Tibial artery (tissue), 4 donors: Measurements from ENCODE around the gene ELAC1.
"Not testable (repeated sequence)": the region's sequence is repeated elsewhere in the genome, so short reads cannot be mapped to it uniquely, and the experiment has no call there.

ENCODE experiments used
- DNase-seq, 2 donors: peaks; one replicate each; pipeline ENCODE4 v3.0.0-alpha.2; 2019
- H3K27ac ChIP-seq, 2 donors: fragments of 200-600 bp; sonication (generic) in 1 of 2; 1 replicate in 1 of 2; 2 replicates in 1 of 2; pipeline ENCODE4 v1.5.1; 2018 to 2019; ENCODE audit warnings: mild to moderate bottlenecking in 1 of 2
- H3K27me3 ChIP-seq, 2 donors: fragments of 200-600 bp; sonication (generic) in 1 of 2; one replicate each; pipeline versions ENCODE4 v1.5.1 to v1.6.0; 2016 to 2019
- H3K36me3 ChIP-seq, 3 donors: fragments of 200-600 bp; sonication (generic) in 2 of 3; one replicate each; pipeline ENCODE4 v1.5.1; 2016 to 2019; ENCODE audit warnings: mild to moderate bottlenecking in 2 of 3
- H3K4me1 ChIP-seq, 4 donors: fragments of 200-600 bp; sonication (generic) in 2 of 4; 1 replicate in 3 of 4; 2 replicates in 1 of 4; pipeline ENCODE4 v1.5.1; 2016 to 2019
- H3K4me3 ChIP-seq, 2 donors: fragments of 200-600 bp; sonication (generic) in 1 of 2; 1 replicate in 1 of 2; 2 replicates in 1 of 2; pipeline ENCODE4 v1.5.1; 2018 to 2019; ENCODE audit warnings: mild to moderate bottlenecking in 2 of 2
- H3K9me3 ChIP-seq, 3 donors: fragments of 200-600 bp; sonication (generic) in 1 of 3; one replicate each; pipeline ENCODE4 v1.5.1; 2016 to 2019
- intact Hi-C: fragments of 100-400 bp; cut with DNase I; formaldehyde crosslinking; loops from one replicate; pipeline ENCODE4 v1.15.0; 2023; ENCODE audit warnings: low total_unique reads
- TF ChIP-seq, protein P1 (sequence below), 2 experiments: fragments of 200-600 bp in 1 of 2; fragments of 450-650 bp in 1 of 2; IDR thresholded peaks; one replicate each; pipeline ENCODE4 v1.5.1; 2017 to 2019; ENCODE audit warnings: antibody characterized with exemption in 2 of 2, mild to moderate bottlenecking in 1 of 2, moderate library complexity in 1 of 2

ELAC1 gene

DNA sequence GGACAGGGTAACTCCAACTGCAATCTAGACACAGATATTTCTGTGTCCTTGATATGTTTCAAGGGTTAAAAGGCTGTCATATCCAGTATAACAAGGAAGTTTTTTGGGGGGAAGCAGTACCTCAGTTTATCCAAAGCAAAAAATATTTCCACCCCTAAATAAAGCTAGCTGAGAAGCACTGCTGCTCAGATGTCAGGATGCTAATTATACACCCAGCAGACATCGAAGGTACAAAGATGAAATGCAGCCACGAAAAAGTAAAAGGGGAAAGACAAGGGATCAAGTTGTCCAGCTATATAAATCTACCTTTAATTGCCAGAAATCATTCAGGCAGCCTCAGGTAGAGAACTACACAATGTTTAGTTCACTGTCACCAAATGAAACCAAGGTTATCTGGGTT is 26.2 kb downstream of the ELAC1 start:
- no peaks in the 10 kb centered on the region for H3K9me3 ChIP-seq
- H3K27me3 ChIP-seq, result no peaks in the 10 kb centered on the region
- TF ChIP-seq, protein P1, sequence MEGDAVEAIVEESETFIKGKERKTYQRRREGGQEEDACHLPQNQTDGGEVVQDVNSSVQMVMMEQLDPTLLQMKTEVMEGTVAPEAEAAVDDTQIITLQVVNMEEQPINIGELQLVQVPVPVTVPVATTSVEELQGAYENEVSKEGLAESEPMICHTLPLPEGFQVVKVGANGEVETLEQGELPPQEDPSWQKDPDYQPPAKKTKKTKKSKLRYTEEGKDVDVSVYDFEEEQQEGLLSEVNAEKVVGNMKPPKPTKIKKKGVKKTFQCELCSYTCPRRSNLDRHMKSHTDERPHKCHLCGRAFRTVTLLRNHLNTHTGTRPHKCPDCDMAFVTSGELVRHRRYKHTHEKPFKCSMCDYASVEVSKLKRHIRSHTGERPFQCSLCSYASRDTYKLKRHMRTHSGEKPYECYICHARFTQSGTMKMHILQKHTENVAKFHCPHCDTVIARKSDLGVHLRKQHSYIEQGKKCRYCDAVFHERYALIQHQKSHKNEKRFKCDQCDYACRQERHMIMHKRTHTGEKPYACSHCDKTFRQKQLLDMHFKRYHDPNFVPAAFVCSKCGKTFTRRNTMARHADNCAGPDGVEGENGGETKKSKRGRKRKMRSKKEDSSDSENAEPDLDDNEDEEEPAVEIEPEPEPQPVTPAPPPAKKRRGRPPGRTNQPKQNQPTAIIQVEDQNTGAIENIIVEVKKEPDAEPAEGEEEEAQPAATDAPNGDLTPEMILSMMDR (IDR thresholded peaks at IDR 0.05), result no peak
- no peak for DNase-seq
- H3K27ac ChIP-seq, result no peak overlapping the region
- intact Hi-C loops, result no loop called here
- H3K4me1 ChIP-seq, result no peaks in the 10 kb centered on the region
- H3K4me3 ChIP-seq, result no peak overlapping the region
- H3K36me3 ChIP-seq, result no peaks in the 10 kb centered on the region

DNA sequence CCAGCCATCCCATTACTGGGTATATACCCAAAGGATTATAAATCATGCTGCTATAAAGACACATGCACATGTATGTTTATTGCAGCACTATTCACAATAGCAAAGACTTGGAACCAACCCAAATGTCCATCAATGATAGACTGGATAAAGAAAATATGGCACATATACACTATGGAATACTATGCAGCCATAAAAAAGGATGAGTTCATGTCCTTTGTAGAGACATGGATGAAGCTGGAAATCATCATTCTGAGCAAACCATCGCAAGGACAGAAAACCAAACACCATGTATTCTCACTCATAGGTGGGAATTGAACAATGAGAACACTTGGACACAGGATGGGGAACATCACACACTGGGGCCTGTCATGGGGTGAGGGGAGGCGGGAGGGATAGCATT is 35.3 kb downstream of the ELAC1 start:
- intact Hi-C loops, H3K4me3 ChIP-seq, H3K27me3 ChIP-seq, H3K27ac ChIP-seq, H3K9me3 ChIP-seq, H3K4me1 ChIP-seq, H3K36me3 ChIP-seq, DNase-seq: not testable (repeated sequence)

DNA sequence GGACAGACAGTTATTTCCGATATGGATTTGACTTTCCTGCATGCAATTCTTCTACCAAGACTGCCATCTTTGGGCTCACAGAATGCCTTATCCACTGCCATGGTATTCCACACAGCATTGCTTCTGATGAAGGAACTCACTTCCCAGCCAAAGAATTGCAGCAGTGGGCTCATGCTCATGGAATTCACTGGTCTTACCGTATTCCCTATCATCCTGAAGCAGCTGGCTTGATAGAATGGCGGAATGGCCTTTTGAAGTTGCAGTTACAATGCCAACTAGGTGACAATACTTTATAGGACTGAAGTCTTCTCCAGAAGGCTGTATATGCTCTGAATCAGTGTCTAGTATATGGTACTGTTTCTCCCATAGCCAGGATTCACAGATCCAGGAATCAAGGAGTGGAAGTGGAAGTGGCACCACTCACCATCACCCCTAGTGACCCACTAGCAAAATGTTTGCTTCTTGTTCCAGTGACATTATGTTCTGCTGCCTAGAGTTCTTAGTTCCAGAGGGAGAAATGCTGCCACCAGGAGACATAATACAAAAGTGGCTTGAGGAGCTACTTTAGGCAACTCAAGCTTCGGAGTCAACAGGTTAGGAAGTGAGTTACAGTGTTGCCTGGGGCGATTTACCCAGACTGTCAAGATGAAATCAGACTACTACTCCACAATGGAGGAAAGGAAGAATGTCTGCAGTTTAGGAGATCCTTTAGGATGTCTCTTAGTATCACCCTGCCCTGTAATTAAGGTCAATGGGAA is 38.4 kb downstream of the ELAC1 start:
- no peak for DNase-seq
- TF ChIP-seq, protein P1 (IDR thresholded peaks at IDR 0.05), result no peak
- Histone ChIP-seq H3K4me1 (no peaks in the 10 kb centered on the region), H3K4me3 (no peak overlapping the region), H3K27me3 (no peaks in the 10 kb centered on the region), H3K9me3 (no peaks in the 10 kb centered on the region), H3K36me3 (no peaks in the 10 kb centered on the region), H3K27ac (no peak overlapping the region)
- intact Hi-C loops, result no loop called here

DNA sequence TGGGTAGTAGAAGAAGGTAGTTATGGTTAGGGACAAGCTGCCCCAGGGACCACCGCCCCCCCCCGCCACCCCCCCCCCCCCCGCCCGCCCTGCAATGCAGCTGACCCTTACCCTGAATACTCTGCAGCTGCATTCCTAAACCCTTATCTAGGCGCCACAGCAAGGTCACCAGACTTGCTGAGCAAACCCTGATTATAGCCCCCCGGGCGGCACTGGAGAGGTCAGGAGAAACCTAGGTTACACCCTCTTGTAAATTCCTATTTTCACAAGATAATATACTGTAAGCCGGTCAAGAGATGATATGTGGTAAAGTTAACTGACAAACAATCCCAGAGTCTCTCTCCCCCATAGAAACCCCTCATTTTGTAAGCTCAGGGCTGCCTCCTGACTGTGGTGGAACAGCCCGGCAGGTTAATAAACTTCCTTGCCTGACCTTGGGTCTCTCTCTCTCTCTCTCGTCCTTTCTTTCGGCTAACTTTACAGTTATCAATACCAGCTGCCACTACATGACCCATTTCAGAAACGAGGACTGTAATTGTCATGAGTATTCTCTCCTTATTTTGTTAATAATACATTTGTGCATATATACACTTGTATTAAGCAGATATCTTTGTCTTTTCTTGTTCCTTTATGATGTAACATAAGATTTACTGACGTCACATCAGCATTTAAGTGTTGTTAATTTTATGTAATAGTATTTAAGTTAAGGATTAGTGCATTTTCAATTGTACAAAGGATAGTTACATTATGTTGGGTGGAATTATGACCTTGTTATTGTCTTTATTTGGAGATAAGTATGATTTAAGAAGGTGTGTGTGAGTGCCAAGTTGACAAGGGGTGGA is 39.3 kb downstream of the ELAC1 start:
- no peaks in the 10 kb centered on the region for H3K36me3 ChIP-seq
- no peaks in the 10 kb centered on the region for H3K4me1 ChIP-seq
- DNase-seq, result no peak
- H3K9me3 ChIP-seq, result no peaks in the 10 kb centered on the region
- H3K4me3 ChIP-seq, result no peak overlapping the region
- intact Hi-C loops, result no loop called here
- no peak overlapping the region for H3K27ac ChIP-seq
- TF ChIP-seq, protein P1 (IDR thresholded peaks at IDR 0.05), result no peak
- H3K27me3 ChIP-seq, result no peaks in the 10 kb centered on the region

DNA sequence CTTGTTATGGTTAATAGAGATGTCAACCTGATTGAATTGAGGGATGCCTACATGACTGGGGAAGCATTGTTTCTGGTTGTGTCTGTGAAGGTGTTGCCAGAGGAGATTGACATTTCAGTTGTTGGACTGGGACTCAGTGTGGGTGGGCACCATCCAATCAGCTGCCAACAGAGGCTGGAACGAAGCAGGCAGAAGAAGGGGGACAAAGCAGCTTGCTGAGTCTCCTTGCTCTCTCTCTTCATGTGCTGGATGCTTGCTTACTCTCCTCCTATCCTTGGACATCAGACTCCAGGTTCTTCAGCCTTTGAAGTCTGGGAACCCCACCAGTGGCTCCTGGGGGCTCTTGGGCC is 39.9 kb downstream of the ELAC1 start:
- no peak for DNase-seq
- no peak overlapping the region for H3K4me3 ChIP-seq
- no peaks in the 10 kb centered on the region for H3K36me3 ChIP-seq
- TF ChIP-seq, protein P1 (IDR thresholded peaks at IDR 0.05), result no peak
- no peaks in the 10 kb centered on the region for H3K4me1 ChIP-seq
- no peaks in the 10 kb centered on the region for H3K27me3 ChIP-seq
- H3K27ac ChIP-seq, result no peak overlapping the region
- intact Hi-C loops, result no loop called here
- H3K9me3 ChIP-seq, result no peaks in the 10 kb centered on the region

DNA sequence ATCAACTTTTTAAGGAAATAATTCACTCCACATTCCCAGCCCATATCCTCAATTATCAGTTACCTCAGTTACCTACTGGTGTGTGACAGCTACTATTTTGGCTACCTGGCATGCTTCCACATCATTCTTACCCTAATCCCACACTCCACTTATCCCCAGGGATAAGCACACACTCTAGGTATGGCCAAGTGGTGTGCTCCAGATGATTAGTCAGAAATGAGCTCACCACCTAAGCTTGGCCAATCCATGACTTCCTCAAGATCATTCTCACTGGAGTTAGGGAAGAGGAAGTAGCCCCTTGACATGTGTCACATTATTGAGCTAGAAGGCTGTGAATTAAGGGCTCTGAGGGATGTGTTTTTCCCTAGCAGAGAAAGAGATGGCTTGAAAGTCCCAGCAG is 41.2 kb downstream of the ELAC1 start:
- TF ChIP-seq, protein P1 (IDR thresholded peaks at IDR 0.05), result no peak
- no peak overlapping the region for H3K4me3 ChIP-seq
- no peaks in the 10 kb centered on the region for H3K27me3 ChIP-seq
- intact Hi-C loops, result no loop called here
- H3K36me3 ChIP-seq, result no peaks in the 10 kb centered on the region
- no peak overlapping the region for H3K27ac ChIP-seq
- H3K4me1 ChIP-seq, result no peaks in the 10 kb centered on the region
- H3K9me3 ChIP-seq, result no peaks in the 10 kb centered on the region
- DNase-seq, result no peak
